Sciatic nerve (tissue), 2 donors: ENCODE data around the gene MLIP. TPM values are rescaled to one million over a fixed set of nuclear protein-coding genes. Genes with fewer than 3 reads are reported as not detected.

Experiments
- ATAC-seq: fragments of 200-7000 bp; cut with Tn5 transposase; one replicate; pipeline ENCODE4 v1.9.1; 2020; ENCODE audit warnings: mild to moderate bottlenecking, moderate library complexity
- DNase-seq: peaks from one replicate; pipeline ENCODE4 v3.0.0-alpha.2; 2020; ENCODE audit warnings: low spot score
- intact Hi-C: fragments of 100-400 bp; cut with DNase I; formaldehyde crosslinking; loops from one replicate; pipeline ENCODE4 v1.14.2; 2022
- total RNA-seq: library from RNA; stranded (reverse); fragmentation: NEBNext Ultra II Directional; extraction: Animal tissue kit (Norgen Biotek cat#: 25700); gene quantifications from one replicate; pipeline ENCODE4 v1.2.1, GENCODE V29; 2021
- donor health status: DM: no; HTN: no; CAD: no.
- donor health status: DM: no; HTN: no; CAD: no.

Gene MLIP
- total RNA-seq, 1 donor from 2014 or later = 396 TPM

DNA sequence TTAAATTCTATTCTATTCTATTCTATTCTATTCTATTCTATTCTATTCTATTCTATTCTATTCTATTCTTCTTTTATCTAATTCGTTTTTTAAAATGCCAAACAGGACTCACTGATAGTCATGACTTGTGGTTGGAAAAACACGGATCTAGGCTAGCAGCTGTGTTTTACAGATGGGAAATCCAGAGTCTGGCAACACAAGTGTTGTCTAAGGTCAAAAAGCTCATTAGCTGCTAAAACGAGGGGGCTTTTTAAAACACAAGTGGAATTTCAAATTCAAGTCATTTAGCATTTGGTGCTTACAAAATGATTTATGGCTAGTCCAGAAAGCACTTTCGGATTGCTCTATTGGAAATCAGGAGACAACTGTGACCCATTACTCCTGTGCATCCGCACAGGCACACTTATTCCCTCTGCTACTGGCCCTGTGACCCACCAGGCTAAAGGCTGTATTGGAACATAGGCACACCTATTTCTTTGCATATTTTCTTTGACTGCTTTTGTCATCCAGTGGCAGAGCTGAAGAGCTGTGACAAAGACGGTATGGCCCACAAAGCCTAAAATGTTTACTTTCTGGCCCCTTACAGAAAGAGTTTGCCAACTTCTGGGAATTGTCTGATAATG lies 17.8 kb upstream of the MLIP start:
- no peak for ATAC-seq
- no peak for DNase-seq
- intact Hi-C loops = no loop called here

DNA sequence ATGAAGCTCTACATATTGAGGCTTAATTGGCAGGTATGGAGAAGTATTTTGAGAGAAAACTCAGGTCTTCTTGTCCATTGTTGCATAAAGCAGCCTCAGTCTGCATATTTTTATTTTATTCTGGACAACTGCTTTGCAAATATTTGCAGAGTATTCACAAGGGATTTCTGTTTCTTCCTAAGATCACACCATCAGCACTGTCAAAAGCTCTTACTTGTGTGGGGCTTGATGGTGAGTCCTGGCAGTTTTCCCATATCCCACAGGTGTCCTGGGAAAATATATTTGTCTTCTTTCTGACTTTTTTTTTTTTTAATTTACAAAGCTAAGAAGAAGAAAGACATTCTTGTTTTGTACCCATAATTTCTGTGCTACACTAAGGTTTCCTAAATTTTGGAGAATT lies 16.9 kb upstream of the MLIP start:
- ATAC-seq = peak; percentile 74
- intact Hi-C loops = no loop called here
- no peak for DNase-seq

DNA sequence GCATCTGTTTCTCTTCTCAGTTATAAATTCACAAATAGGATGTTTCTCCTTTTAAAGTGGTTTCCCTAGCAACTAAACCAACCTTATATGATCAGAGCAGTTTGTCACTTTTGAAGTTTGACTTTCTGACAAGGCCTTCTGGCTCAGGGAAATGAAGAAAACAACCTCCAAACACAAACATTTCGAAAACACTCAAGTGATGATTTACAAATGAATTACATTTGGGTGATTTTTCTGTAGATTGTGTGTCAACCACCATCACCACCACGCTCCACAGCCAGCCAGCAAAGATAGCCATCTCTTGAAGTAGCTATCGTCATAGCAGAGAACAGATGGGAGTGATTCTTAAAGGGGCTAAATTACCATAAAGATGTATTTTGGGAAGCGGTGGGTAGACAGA lies 16.5 kb upstream of the MLIP start:
- DNase-seq (no peak), ATAC-seq (no peak)
- intact Hi-C loops = no loop called here

DNA sequence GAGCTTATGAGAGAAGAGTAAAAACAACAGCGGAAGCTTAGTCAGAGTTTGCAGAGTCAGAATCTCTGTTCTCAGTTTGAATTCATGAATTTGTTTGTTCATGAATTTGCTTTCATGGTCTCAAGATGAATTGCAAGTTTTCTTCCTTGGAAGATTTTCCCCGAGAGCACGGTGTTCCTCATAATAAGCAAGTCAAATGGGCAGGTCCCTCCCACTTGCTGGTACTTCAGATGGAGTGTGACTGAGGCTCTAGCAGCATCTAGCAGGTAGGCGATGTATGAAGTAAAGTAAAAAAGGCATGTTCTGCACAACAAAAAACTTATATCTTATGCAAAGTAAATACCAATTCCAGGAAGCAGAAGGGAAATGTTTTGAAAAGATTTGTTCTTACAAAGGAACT lies 15.5 kb upstream of the MLIP start:
- intact Hi-C loops = no loop called here
- no peak for DNase-seq
- no peak for ATAC-seq

DNA sequence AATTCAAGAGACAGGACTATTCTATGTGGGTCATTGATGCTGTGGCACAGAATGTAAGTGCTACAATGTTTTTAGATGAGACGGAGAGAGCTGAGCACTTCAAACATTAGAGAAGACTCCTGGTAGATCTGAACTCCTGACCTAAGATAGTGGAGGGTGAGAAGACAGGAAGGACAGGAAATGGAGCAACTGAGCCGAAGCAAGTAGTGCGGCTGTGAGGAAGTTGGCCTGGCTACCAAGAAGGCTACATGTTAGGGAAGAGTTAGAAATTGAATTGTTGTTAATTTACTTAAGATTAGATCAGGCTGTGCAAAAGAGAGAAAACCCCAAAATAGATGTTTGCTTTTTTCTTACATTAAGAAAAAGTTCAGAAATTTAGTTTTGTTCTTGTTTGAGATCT lies 14.4 kb upstream of the MLIP start:
- intact Hi-C loops = no loop called here
- ATAC-seq (no peak), DNase-seq (no peak)

DNA sequence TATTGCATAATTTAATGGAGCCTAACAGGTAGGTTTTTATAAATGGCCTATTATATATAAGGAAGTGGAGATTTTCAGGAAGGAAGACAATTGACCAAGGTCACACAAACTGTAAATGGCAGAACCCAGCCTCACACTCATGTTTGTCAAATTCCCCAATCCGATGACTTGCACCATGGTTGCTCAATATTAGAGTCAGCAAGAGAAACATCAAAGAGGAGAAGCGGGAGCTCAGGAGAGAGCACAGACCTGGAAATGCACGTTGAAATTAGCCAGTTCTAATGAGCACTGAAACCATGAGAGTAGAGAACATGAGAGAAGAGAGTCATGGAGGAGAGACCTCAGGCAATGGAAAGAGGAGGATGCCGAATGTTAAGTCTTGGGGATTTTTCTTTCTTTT lies 13.5 kb upstream of the MLIP start:
- ATAC-seq (no peak), DNase-seq (no peak)
- intact Hi-C loops = no loop called here

DNA sequence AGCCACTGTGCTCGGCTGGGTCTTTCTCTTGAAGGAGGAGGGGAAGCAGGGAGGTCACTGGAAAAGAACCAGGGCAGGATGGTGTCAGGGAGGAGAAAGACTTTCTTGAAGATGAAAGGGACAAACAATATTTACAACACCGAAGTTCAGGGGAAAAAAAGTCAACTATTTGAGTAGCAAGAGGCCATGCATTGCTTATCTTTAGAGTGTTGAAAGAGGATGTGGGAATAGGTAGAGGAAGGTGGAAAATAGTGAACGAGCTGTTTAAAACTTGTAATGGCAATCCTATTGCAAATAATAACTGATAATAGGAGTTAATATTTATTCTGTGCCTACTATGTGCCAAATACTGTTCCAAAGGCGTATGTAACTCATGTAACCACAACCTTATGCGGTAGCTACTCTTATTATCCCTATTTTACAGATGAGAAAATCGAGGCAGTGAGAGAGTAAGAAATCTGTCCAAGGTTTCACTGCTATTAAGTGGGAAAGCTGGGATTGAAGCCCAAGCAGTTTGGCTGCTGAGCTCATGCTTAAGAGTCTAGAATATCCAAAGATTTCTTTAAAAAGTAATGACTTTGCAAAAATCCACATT lies 12.7 kb upstream of the MLIP start:
- intact Hi-C loops = no loop called here
- DNase-seq = no peak

DNA sequence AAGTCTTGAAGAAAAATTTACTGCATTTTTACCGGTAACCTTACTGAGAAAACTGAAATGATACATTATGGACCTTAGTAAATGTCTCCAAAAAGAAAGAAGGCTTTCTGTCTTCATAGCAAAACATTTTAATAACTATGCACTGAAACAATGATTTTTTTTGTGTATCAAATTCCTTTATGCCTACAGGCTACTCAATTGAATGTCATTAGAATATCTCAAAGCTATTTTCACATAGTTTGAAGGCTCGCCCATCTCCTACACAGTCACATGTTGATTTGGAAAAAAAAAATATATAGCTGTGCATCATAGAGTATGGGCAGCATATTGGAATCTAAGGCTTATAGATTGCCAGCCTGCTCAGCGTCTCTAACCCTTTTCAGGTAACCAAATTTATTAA lies 12.0 kb upstream of the MLIP start:
- DNase-seq (no peak), ATAC-seq (no peak)
- intact Hi-C loops = no loop called here

More for the DNA sequence above, 12.7 kb upstream of the MLIP start:
- no peak for ATAC-seq

DNA sequence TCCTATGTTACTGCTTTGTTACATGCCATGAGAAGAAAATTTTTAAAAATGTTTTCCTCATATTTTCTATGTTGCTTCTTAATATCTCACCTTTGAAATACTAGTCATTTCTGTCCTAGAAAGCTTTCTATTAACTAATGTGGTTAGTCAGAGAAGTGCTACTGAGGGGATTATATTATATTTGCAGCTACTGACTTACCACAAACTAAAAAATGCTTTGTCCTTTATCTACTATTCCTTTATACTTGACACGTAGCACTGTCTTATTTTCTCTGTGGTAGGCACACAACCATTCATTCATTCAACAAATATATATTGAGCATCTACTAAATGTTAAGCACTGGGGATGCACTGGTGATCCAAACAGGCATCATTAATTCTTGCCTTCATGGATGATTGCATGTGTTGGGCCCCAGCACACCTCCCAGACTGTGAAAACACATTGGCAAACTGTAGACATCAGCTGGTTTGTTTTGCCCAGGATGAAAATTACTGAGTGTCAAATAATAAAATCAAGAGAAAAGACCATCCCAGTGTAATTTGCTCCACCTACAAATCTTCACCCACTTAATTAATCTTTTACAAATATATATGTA lies 10.7 kb upstream of the MLIP start:
- ATAC-seq = no peak
- DNase-seq = no peak

DNA sequence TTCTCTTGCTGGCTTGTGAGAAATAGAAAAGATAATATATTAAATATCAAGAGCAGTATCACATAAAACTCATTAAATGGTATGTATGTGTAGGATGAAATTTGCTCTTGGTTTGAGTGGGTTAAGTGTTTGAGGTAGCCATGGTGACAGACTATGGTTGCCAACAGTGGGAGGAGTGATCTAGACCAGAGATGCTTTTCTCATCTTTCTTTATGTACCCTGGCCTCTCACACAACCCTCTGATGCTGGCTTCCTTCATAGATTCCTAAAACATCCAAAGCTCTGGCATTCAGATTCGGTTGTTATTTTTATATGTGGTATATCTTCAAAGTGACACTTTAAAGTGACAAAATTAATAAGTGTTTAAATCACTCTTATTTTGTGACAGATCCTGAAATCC lies 9.0 kb upstream of the MLIP start:
- ATAC-seq = no peak
- intact Hi-C loops = no loop called here

More for the DNA sequence above, 10.7 kb upstream of the MLIP start:
- intact Hi-C loops = no loop called here

DNA sequence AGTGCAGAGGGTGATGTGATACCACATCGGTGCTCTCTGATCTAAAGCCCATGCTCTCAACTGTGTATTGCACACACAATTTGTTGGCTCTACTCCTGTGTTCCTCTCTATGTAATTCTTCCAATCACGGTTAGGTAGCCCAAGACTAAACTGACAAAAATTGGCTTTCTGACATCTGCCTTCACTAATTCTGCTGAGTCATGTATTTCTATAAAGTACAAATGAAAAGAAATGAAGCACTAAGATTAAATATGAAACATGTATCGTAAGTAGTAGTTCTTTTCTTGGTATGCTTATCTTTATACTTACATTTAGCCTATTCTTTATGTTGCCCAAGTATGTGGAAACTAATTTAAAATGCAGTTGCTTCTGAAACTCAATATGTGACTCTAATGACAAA lies 7.7 kb upstream of the MLIP start:
- intact Hi-C loops = no loop called here
- DNase-seq (no peak), ATAC-seq (no peak)

More for the DNA sequence above, 9.0 kb upstream of the MLIP start:
- no peak for DNase-seq

DNA sequence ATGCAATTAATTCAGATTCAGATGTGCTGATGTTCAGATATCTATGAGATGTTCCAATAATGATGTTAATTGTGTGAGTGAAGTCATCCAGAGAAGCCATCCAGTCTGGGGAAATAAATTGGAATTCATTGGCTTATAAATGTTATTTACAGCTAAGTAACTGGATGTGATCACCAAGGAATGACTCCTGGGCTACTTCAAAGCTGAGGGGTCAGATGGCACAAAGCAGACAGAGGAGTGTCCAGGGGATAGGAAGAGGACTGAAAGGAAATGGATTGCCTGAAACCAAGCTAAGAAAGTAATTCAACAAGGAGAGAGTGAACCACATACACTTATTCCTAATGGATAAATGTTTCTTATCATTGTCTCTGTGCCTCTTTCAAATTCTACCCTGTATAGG lies 4.5 kb upstream of the MLIP start:
- ATAC-seq (no peak), DNase-seq (no peak)
- intact Hi-C loops = no loop called here

DNA sequence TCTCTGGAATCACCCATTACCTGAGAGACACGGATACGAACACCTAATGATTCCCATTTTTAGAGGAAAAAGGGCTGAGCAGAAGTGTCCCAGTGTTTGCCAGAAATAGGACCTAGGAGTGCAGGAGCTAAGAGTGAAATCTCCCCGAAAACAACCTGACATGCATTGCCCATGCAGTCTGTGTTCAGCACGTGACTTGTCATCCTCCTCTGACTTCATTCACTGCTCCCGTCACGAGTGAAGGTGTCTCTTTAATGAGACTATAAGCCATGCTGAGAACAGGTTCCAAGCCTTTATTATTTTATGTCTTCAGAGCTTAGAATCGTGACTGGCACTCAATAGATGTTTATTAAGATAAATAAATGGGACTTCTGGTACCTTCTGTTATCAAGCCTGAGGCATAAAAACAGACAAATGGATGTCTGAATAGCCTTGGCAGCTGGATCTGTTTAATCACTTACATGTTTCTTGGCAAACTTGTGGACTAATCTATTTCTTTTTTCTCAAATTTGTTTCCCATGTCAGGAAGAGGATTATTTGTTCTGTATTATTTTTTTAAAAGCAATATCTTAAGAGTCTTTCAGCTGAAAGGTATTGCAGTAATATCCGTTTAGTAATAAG lies 3.7 kb upstream of the MLIP start:
- no peak for DNase-seq
- intact Hi-C loops = no loop called here
- ATAC-seq = peak; percentile 68

DNA sequence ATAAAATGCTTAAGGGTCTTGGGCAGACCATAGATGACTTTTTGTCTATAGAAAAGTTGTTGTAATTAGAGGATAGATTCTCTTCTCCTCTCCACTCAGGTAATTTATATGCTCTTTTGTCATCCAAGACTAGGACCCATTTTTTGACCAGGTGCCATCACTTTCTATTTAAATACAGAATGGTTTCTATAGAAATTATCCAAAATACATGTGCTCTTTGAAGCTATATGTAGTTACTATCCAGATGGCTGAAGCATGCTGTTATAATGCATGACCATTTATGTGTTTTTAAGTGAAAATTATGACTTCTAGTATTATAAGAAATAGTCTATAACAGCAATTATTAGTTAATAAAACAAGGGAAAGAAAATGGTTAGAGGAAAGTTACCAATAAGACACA lies 3.0 kb upstream of the MLIP start:
- intact Hi-C loops = no loop called here
- no peak for DNase-seq
- no peak for ATAC-seq

DNA sequence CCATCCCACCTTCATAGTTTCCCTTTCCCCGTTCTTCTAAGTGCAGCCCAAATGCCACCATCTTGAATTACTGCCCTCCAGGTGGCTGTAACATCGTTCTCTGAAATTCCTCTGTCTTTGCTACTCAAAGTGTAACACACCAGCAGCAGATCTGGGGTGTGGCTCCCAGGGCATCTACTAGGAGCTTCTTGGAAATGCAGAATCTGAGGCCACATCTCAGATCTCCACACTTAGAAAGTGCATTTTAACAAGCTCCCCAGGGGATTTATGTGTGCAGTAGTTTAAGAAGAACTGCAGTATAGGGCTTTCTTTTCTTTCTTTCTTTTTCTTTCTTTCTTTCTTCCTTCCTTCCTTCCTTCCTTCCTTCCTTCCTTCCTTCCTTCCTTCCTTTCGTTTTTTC lies 1.7 kb upstream of the MLIP start:
- ATAC-seq (no peak), DNase-seq (no peak)
- intact Hi-C loops = no loop called here

DNA sequence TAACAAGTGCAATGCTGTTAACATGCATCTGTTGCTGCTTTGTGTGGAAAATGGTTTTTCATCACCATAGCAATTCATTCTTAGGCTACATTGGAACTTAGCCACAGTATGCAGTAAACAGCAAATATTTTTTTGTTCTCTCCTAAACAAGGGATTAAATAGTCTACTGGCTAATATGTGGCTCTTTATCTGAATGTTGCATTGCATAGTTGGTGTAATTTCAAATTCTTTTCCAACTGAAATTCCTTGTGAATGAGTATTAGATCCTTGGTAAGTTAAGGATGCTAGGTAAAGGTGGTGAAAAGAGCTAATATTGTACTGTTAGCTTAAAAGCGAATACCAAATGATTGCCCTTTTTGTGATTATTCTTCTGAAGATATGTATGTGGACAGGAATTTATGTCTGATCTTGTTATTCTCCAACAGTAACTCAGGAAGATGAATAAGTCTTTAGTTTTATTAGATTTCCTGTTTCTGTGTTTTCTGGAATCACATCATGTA lies 958 bp downstream of the MLIP start:
- DNase-seq (no peak), ATAC-seq (no peak)
- intact Hi-C loops = no loop called here

DNA sequence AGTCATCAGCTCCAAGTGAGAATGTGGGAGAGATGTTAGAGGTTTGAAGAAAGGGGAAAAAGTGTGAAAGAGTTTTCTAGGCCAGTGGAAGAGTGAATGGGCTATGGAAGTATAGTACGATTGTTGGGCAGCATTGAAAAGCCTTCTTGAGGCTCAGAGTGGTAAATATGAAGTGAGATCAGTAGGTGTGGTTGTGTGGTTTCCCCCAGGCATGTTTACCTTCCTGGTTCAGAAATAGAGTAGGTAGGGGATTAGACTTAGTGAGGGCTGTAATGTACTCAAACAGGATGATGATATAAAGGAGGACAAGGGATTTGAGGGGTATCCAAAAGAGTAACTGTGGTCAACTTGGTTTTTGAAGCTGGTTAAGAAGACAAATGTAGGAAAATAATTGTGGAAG lies 3.7 kb downstream of the MLIP start:
- ATAC-seq (no peak), DNase-seq (no peak)
- intact Hi-C loops = no loop called here

DNA sequence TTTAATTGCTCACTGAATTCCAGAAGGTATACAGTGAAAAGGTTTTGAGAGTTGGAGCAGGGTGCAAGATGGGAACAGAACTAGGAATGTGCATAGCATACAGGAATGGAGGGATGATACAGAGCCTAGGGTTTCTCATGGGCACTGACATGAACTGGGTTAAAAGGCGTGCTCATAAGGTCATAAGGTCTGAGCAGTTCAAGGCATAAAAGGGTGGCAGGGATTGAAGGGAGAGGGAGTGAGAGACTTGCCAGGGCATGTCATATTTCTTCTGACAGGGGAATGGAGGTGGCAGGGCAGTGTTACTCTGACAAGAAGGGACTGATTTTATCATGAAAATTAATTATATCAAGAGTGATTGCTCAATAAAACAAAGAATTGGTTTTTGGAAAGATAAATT lies 4.7 kb downstream of the MLIP start:
- DNase-seq = no peak
- intact Hi-C loops = no loop called here
- ATAC-seq = no peak

DNA sequence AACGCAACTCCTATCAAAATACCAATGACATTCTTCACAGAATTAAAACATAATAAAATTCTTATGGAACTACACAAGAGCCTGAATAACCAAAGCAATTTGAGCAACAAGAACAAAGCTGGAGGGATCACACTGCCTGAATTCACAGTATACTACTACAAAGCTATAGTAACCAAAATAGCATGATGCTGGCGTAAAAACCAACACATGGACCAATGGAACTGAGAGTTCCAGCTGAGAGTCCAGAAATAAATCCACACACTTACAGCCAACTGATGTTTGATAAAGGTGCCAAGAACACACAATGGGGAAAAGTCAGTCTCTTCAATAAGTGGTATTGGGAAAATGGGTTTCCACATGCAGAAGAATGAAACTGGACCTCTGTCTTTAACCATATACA lies 6.9 kb downstream of the MLIP start:
- intact Hi-C loops = no loop called here
- DNase-seq (no peak), ATAC-seq (no peak)

DNA sequence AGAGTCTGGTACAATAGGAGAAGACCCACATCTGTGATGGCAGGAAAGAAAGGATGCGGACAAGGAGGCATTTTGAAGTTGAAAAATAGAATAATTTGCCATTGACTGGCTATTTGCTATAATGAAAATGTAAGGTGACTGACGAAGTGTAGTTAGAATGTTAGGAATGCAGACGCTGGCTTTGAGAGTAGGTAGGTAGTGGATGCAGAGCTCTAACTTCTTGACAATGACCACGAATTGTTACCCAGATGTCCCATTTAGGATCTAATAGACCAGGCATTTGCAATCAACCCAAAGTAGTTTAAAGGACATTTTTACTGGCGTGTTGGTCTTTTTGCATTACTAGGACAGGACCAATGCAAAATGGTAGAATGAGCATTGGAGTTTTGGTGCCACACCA lies 14.2 kb downstream of the MLIP start:
- intact Hi-C loops = no loop called here
- no peak for ATAC-seq
- DNase-seq = no peak
